NCI-H2081 (cell line): ENCODE measurements around the gene ERC2.

Experiments used
- DNase-seq, 2 experiments: peaks; one replicate each; lab custom pipeline; 2025; lab: John Stamatoyannopoulos, UW

Gene ERC2

GRCh38 chr3:55675478-55675877 is 792.8 kb downstream of the ERC2 start:
- DNase-seq, result no peak

GRCh38 chr3:55673764-55674163 is 794.5 kb downstream of the ERC2 start:
- DNase-seq, result no peak

- no peak for DNase-seq
These were observed 799.1 kb downstream of the ERC2 start for GRCh38 chr3:55669133-55669532.

- DNase-seq, result no peak
These were observed 799.9 kb downstream of the ERC2 start for GRCh38 chr3:55668359-55668758.

GRCh38 chr3:55664387-55664786 is 803.9 kb downstream of the ERC2 start:
- no peak for DNase-seq

- DNase-seq, result no peak
These were observed 805.6 kb downstream of the ERC2 start for GRCh38 chr3:55662683-55663082.

- DNase-seq, result no peak
These were observed 806.7 kb downstream of the ERC2 start for GRCh38 chr3:55661571-55661970.

- DNase-seq, result no peak
These were observed 807.1 kb downstream of the ERC2 start for GRCh38 chr3:55661141-55661540.

- no peak for DNase-seq
These were observed 807.6 kb downstream of the ERC2 start for GRCh38 chr3:55660642-55661041.

GRCh38 chr3:55659701-55660100 is 808.6 kb downstream of the ERC2 start:
- DNase-seq, result no peak

- DNase-seq, result no peak
These were observed 809.3 kb downstream of the ERC2 start for GRCh38 chr3:55658690-55659562.

GRCh38 chr3:55658270-55658669 is 810.0 kb downstream of the ERC2 start:
- no peak for DNase-seq

- no peak for DNase-seq
These were observed 812.7 kb downstream of the ERC2 start for GRCh38 chr3:55655544-55655943.

- no peak for DNase-seq
These were observed 814.0 kb downstream of the ERC2 start for GRCh38 chr3:55654123-55654760.

GRCh38 chr3:55651011-55651410 is 817.3 kb downstream of the ERC2 start:
- no peak for DNase-seq

- no peak for DNase-seq
These were observed 818.3 kb downstream of the ERC2 start for GRCh38 chr3:55650011-55650410.

- DNase-seq, result no peak
These were observed 818.7 kb downstream of the ERC2 start for GRCh38 chr3:55649554-55649953.

GRCh38 chr3:55648591-55649318 is 819.5 kb downstream of the ERC2 start:
- no peak for DNase-seq

GRCh38 chr3:55647670-55648069 is 820.6 kb downstream of the ERC2 start:
- DNase-seq, result no peak

GRCh38 chr3:55647063-55647462 is 821.2 kb downstream of the ERC2 start:
- DNase-seq, result no peak

GRCh38 chr3:55646121-55646520 is 822.1 kb downstream of the ERC2 start:
- no peak for DNase-seq

GRCh38 chr3:55645422-55645821 is 822.8 kb downstream of the ERC2 start:
- no peak for DNase-seq

- no peak for DNase-seq
These were observed 825.0 kb downstream of the ERC2 start for GRCh38 chr3:55643283-55643682.
